ENCODE data around the gene TMEM208. TPM values are rescaled to one million over a fixed set of nuclear protein-coding genes. Genes with fewer than 3 reads are reported as not detected.

Gene TMEM208
- total RNA-seq, 1 experiment from 2014 or later, result 60.7 TPM

GRCh38 chr16:67243481-67243880, 16.6 kb downstream of the TMEM208 start:
- no peak for DNase-seq (ENCODE audit: low read depth, low spot score)
- in situ Hi-C loops (cut with HindIII; ENCODE audit: low pct_unique_long_range_greater_than_20kb, low sequenced_read_pairs), result no loop called here

- in situ Hi-C loops (cut with HindIII; ENCODE audit: low pct_unique_long_range_greater_than_20kb, low sequenced_read_pairs), result no loop called here
- DNase-seq (ENCODE audit: low read depth, low spot score), result peak; percentile 79
Observed at GRCh38 chr16:67244387-67245185, 17.7 kb downstream of the TMEM208 start.

DNA sequence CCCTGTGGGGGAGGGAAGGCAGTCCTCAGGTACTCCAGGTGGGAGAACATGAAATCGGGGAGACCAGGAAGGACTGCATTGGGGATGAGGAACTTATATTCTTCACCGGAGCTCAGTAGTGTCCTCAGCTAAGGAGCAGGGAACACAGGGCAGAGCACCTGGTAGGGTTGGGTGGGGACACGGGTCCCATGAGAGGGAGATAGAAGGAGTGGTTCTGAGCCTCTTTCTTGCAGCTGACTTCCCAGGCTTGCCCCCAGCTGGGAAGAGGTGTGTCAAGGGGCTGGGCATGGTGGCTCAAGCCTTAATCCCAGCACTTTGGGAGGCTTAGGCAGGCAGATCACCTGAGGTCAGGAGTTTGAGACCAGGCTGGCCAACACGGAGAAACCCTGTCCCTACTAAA, 18.3 kb downstream of the TMEM208 start:
- in situ Hi-C loops (cut with HindIII; ENCODE audit: low pct_unique_long_range_greater_than_20kb, low sequenced_read_pairs), result no loop called here
- DNase-seq (ENCODE audit: low read depth, low spot score), result no peak

DNA sequence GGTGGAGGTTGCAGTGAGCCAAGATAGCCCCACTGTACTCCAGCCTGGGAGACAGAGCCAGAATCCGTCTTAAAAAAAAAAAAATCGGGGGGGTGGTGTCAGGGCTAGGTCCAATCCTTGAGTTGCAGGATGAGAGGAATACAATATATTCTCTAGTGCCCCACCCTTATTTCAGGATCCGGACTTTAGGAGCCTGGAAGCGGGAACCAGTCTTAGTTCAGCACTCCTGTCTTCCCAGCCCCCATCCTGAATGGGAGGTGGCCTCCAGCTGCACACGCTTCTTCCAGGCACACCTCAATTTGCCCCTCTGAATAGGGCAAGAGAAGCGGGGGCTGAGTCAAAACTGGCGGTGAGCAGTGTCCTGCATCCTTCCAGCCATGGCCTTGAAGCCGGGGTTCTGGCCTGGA, 18.7 kb downstream of the TMEM208 start:
- in situ Hi-C loops (cut with HindIII; ENCODE audit: low pct_unique_long_range_greater_than_20kb, low sequenced_read_pairs), result no loop called here
- DNase-seq (ENCODE audit: low read depth, low spot score), result no peak

DNA sequence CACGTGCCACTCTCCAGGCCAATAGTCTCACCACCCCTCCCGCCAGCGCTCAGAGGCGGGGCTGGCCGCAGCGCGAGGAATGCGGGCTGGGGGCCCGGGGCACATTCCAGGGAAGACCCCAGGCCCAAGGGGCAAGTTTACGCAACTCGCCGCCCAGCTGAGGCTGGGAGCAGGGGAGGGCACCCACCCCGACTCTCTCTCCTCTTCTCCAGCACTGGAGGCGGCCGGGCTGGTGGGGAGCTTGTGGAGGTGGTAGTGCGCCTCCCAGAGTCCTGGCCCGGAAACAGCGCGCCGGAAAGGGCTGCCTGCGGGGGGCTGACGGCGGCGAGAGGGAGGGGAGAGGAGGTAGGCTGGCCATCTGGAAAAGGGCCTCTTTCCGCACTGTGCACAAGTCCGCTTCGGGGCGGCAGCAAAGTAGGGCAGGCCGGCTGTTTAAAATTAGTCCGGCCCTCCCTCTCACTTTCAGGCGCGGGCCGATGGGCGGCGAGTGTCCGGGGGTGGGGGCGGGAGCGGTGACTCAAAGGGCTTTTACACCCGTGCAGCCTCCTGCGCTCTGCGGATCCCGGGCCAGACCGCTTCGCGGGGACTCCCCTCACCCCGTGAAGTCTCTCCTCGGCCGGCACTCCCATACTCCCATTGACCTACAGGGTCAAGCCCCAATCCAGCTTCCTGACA, 19.3 kb downstream of the TMEM208 start:
- peak; percentile 59 for DNase-seq (ENCODE audit: low read depth, low spot score)
- in situ Hi-C loops (cut with HindIII; ENCODE audit: low pct_unique_long_range_greater_than_20kb, low sequenced_read_pairs), result no loop called here

DNA sequence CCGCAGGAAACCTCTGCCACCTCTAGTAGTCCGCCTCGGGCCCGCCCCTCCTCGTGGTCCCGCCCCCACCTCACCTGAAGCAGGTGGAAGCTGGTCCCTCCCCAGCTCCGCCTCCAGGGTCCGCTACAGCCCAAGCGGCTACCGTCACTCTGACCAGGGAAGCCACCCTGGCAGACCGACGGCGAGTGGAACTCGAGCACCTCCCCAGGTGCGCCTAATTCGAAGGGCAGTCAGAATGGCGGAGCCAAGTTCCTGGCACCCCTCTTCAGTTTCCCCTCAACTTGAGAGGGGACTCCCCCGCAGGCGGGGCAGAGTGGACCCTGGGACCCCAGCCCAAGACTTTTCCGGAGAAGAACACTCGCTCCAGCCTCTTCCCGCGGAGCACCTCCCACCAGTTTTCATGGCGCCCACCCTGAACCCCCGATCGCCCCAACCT, 19.8 kb downstream of the TMEM208 start:
- DNase-seq (ENCODE audit: low read depth, low spot score), result no peak
- in situ Hi-C loops (cut with HindIII; ENCODE audit: low pct_unique_long_range_greater_than_20kb, low sequenced_read_pairs), result no loop called here

- in situ Hi-C loops (cut with HindIII; ENCODE audit: low pct_unique_long_range_greater_than_20kb, low sequenced_read_pairs), result no loop called here
- DNase-seq (ENCODE audit: low read depth, low spot score), result peak; percentile 92
Observed at GRCh38 chr16:67247192-67248072, 20.5 kb downstream of the TMEM208 start, which contains the start of gene FHOD1. Gene FHOD1, minus strand, starts transcription at chr16:67247481. Its CDS starts 71 bp downstream, at chr16:67247410.

DNA sequence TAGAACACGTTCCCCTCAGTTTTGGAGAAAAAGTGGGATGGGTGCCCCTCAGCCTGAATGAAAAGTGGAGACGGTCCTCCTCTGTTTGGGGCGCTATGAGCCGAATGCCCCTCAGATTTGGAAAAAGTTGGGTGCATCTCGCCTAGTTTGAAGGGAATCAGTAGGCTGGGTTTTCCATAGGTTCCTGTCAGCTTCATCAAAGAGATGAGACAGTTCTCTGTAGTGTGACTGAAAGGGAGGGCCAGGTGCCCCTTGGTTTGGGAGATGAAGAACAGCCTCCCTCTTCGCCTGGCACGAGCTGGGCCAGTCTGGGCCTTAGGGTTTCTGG, 21.1 kb downstream of the TMEM208 start:
- in situ Hi-C loops (cut with HindIII; ENCODE audit: low pct_unique_long_range_greater_than_20kb, low sequenced_read_pairs), result no loop called here

DNA sequence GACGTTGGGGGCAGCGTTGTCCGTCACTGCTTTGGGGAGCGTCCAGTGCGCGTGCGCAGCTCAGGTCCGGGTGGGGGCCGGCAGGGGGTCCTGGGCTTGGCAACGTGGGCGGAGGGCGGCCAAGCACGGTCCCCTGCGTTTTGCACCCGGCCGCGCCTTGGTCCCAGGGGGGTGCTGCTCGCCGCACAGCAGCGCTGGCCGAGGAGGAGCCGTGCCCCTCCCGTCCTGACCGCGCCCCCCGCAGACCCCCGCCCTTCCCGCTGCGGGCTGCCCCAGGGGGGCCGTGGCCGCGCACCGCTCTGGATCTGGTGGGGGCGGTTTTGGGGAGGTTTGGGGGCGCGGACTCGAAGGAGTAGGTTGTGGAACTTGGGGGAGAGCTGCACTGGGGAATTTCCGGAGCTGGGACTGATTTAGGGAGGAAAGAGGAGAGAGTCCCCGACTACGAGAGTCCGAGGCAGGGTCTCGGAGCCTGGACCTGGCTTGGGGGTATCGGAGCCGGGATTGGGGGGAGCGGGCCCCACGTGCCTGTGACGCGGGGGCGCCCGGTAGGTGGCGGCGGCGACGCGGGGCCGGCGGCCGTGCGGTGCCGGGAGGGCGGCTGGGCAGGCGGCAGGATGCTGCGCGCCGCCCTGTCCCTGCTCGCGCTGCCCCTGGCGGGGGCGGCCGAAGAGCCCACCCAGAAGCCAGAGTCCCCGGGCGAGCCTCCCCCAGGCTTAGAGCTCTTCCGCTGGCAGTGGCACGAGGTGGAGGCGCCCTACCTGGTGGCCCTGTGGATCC, 21.7 kb downstream of the TMEM208 start, which contains the start of gene SLC9A5:
Gene SLC9A5 (plus strand): TSS at position 579 of the 777 bp plus-strand sequence. CDS start 36 bp downstream, at position 615.
- in situ Hi-C loops (cut with HindIII; ENCODE audit: low pct_unique_long_range_greater_than_20kb, low sequenced_read_pairs), result no loop called here
- DNase-seq (ENCODE audit: low read depth, low spot score), result no peak

More for the DNA sequence above, 21.1 kb downstream of the TMEM208 start:
- DNase-seq (ENCODE audit: low read depth, low spot score), result peak; percentile 14

DNA sequence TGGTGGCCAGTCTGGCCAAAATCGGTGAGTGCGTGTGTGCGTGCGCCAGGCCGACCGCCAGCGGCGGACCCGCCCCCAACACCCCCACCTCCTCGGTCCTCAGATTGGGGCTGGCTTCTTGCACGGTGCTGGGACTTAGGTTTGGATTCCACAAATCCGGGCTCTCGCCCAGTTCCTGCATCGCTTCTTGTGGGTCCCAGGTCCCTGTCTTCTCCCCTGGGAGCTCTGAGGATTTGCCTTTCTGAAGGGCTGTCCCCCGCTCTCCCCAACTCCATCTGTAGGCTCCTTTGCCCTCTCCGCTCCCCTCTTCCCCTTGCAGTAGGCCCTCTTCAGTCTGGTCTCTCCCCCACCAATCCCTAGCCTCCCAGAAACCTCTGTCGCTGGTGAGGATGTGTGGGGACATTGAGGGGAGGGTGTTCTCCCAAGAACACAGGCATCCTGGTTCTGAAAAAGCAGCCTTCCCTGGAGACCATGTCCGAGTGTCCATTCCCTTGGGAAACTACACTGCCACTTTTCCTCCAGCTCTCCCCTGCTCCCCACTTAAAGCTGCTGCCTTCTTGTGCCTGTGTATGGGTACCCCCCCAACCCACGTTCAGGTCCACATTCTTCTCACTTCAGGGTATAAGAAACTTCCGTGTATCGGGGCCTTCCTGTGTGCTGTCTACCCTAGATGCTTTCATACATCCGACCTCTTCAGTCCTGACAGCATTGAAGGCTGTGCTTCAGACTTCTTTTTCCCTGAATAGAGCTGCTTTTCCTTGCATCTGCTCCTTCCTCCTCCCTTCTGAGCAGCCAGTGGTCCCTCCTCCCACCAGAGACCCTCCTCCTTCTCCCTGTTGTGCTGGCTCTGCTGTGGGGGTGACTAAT, 22.5 kb downstream of the TMEM208 start:
- in situ Hi-C loops (cut with HindIII; ENCODE audit: low pct_unique_long_range_greater_than_20kb, low sequenced_read_pairs), result no loop called here
- DNase-seq (ENCODE audit: low read depth, low spot score), result no peak

DNA sequence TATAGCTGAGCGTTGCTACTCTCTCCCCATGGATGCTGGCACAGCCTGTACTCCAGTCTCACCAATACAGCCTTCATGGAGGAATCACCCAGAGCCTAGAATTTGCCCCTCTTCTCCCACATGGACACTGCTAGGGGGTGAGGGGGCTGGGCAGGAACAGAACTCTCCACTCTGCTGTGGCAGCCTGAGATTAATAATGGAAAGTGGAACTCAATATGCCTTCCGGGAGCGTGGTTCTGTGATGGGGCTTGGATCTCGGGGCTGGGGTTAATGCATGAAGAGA, 23.1 kb downstream of the TMEM208 start:
- no peak for DNase-seq (ENCODE audit: low read depth, low spot score)
- in situ Hi-C loops (cut with HindIII; ENCODE audit: low pct_unique_long_range_greater_than_20kb, low sequenced_read_pairs), result no loop called here

- in situ Hi-C loops (cut with HindIII; ENCODE audit: low pct_unique_long_range_greater_than_20kb, low sequenced_read_pairs), result no loop called here
- no peak for DNase-seq (ENCODE audit: low read depth, low spot score)
Observed at GRCh38 chr16:67252609-67253497, 25.9 kb downstream of the TMEM208 start.

DNA sequence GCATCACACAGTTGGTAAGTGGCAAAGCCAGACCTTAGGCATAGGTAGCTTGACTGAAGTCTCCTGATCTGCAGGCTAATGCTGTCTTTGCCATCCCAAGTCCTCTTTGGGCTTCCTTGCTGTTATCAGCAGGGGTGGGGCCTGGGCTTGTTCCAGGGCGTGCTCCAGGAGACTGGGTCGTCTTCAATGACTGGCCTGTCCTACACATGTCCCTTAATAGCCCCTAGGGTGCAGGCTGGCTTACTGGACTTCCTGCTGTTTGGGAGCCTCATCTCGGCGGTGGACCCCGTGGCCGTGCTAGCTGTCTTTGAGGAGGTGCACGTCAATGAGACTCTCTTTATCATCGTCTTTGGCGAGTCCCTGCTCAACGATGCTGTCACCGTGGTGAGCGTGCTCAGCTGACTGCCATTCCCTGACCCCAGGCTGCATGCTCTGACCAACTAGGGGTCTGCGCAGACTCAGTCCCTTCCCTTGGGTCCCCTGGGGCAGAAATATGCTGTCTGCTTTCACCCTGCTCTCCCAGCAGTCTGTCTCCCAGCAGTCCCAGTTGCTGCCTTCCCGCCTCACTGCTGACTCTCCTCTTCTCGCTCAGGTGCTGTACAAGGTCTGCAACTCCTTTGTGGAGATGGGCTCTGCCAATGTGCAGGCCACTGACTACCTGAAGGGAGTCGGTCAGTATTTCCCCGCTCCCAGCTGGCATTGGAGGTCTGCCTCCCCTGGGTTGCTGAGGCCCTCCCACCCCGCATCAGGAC, 28.0 kb downstream of the TMEM208 start:
- in situ Hi-C loops (cut with HindIII; ENCODE audit: low pct_unique_long_range_greater_than_20kb, low sequenced_read_pairs), result no loop called here
- DNase-seq (ENCODE audit: low read depth, low spot score), result no peak

GRCh38 chr16:67255553-67256221, 28.8 kb downstream of the TMEM208 start:
- in situ Hi-C loops (cut with HindIII; ENCODE audit: low pct_unique_long_range_greater_than_20kb, low sequenced_read_pairs), result no loop called here
- DNase-seq (ENCODE audit: low read depth, low spot score), result no peak
